ENCODE data around the gene PRF1.

GRCh38 chr10:70596860-70597809, 5.4 kb downstream of the PRF1 start:
- TF ChIP-seq, protein P1, sequence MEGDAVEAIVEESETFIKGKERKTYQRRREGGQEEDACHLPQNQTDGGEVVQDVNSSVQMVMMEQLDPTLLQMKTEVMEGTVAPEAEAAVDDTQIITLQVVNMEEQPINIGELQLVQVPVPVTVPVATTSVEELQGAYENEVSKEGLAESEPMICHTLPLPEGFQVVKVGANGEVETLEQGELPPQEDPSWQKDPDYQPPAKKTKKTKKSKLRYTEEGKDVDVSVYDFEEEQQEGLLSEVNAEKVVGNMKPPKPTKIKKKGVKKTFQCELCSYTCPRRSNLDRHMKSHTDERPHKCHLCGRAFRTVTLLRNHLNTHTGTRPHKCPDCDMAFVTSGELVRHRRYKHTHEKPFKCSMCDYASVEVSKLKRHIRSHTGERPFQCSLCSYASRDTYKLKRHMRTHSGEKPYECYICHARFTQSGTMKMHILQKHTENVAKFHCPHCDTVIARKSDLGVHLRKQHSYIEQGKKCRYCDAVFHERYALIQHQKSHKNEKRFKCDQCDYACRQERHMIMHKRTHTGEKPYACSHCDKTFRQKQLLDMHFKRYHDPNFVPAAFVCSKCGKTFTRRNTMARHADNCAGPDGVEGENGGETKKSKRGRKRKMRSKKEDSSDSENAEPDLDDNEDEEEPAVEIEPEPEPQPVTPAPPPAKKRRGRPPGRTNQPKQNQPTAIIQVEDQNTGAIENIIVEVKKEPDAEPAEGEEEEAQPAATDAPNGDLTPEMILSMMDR (IDR thresholded peaks at IDR 0.05 in 4 of 5, conservative IDR thresholded peaks at IDR 0.05 in 1 of 5) = no peak
- no peak for TF ChIP-seq POLR2A (IDR thresholded peaks at IDR 0.05)

Data from gastrocnemius medialis (tissue), 4 donors.